HEK293 (cell line): ENCODE data around the gene ATP6V1A.
A peak's percentile ranks its signal among the peaks of the same experiment; 100 is the strongest.

ENCODE experiments used
- CTCF ChIA-PET: fragments of 350-600 bp; formaldehyde crosslinking; extraction: SDS; loops from one replicate; lab custom pipeline; 2021; ENCODE audit warnings: antibody characterized with exemption; lab: Yijun Ruan, JAX
- POLR2A ChIA-PET: fragments of 300-600 bp; formaldehyde crosslinking; extraction: SDS; loops from one replicate; lab custom pipeline; 2020; ENCODE audit warnings: antibody characterized with exemption, inconsistent platforms; lab: Yijun Ruan, JAX
- H3K27ac ChIP-seq: fragments of 200-500 bp; sonication (Bioruptor generic); 2 replicates; pipeline ENCODE4 v1.5.1; 2014; ENCODE audit warnings: low read depth, low read length, control low read depth, inconsistent platforms; ENCODE audit errors: extremely low read depth
- H3K36me3 ChIP-seq, 2 experiments: fragments of 200-500 bp in 1 of 2; sonication (Bioruptor generic) in 1 of 2; 1 replicate in 1 of 2; 2 replicates in 1 of 2; pipeline ENCODE4 v1.5.1; 2014 to 2017; ENCODE audit warnings: inconsistent platforms in 2 of 2, low read length in 2 of 2; ENCODE audit not compliant: control insufficient read depth in 2 of 2, insufficient read depth in 1 of 2
- H3K4me1 ChIP-seq: fragments of 200-500 bp; sonication (Bioruptor generic); 2 replicates; pipeline ENCODE4 v1.5.1; 2014; ENCODE audit warnings: mild to moderate bottlenecking, low read length, inconsistent platforms; ENCODE audit not compliant: control insufficient read depth, insufficient read depth
- H3K4me3 ChIP-seq: 2 replicates; pipeline ENCODE4 v1.5.1; 2011; ENCODE audit warnings: low read depth, mild to moderate bottlenecking, control low read depth, low read length, moderate library complexity
- H3K9me3 ChIP-seq: fragments of 200-500 bp; sonication (Bioruptor generic); 2 replicates; pipeline ENCODE4 v1.5.1; 2014; ENCODE audit warnings: low read depth, low read length, inconsistent platforms; ENCODE audit not compliant: control insufficient read depth, insufficient read depth
- INSM2 ChIP-seq: fragments of 450-650 bp; formaldehyde crosslinking; IDR thresholded peaks from 2 replicates; pipeline ENCODE4 v1.5.1; 2016; ENCODE audit warnings: missing biosample characterization, missing genetic modification characterization
- PRDM1 ChIP-seq: fragments of 450-650 bp; formaldehyde crosslinking; IDR thresholded peaks from 2 replicates; pipeline ENCODE4; 2016; ENCODE audit warnings: missing biosample characterization, missing genetic modification characterization
- SCRT1 ChIP-seq: fragments of 450-650 bp; formaldehyde crosslinking; IDR thresholded peaks from 2 replicates; pipeline ENCODE4 v1.5.1; 2016; ENCODE audit warnings: missing biosample characterization, missing genetic modification characterization, borderline replicate concordance
- SCRT2 ChIP-seq: fragments of 450-650 bp; formaldehyde crosslinking; IDR thresholded peaks from 2 replicates; pipeline ENCODE4 v1.5.1; 2016; ENCODE audit warnings: missing biosample characterization, missing genetic modification characterization
- ZBTB10 ChIP-seq: fragments of 450-650 bp; formaldehyde crosslinking; IDR thresholded peaks from 2 replicates; pipeline ENCODE4 v1.5.1; 2016; ENCODE audit warnings: missing biosample characterization, missing genetic modification characterization
- ZBTB20 ChIP-seq: fragments of 450-650 bp; formaldehyde crosslinking; IDR thresholded peaks from 2 replicates; pipeline ENCODE4 v1.5.1; 2016; ENCODE audit warnings: missing biosample characterization, missing genetic modification characterization
- ZIC2 ChIP-seq: fragments of 450-650 bp; formaldehyde crosslinking; IDR thresholded peaks from 2 replicates; pipeline ENCODE4 v1.5.1; 2016; ENCODE audit warnings: missing biosample characterization, missing genetic modification characterization
- ZNF146 ChIP-seq: fragments of 450-650 bp; formaldehyde crosslinking; IDR thresholded peaks from 2 replicates; pipeline ENCODE4 v1.5.1; 2016; ENCODE audit warnings: missing biosample characterization, missing genetic modification characterization
- ZNF239 ChIP-seq: fragments of 450-650 bp; formaldehyde crosslinking; IDR thresholded peaks from 2 replicates; pipeline ENCODE4 v1.5.1; 2016; ENCODE audit warnings: missing biosample characterization, missing genetic modification characterization
- ZNF274 ChIP-seq, 2 experiments: fragments of 200-500 bp in 1 of 2; fragments of 450-650 bp in 1 of 2; sonication (Bioruptor generic) in 1 of 2; formaldehyde crosslinking in 1 of 2; IDR thresholded peaks; 2 replicates each; pipeline versions ENCODE4 v1.5.1 to v1.6.1; 2014 to 2016; ENCODE audit warnings: borderline replicate concordance in 1 of 2, inconsistent platforms in 1 of 2, low read length in 1 of 2, missing biosample characterization in 1 of 2, missing genetic modification characterization in 1 of 2
- ZNF302 ChIP-seq: fragments of 450-650 bp; formaldehyde crosslinking; IDR thresholded peaks from 2 replicates; pipeline ENCODE4 v1.5.1; 2016; ENCODE audit warnings: missing biosample characterization, missing genetic modification characterization, low read depth
- ZNF311 ChIP-seq: fragments of 450-650 bp; formaldehyde crosslinking; IDR thresholded peaks from 2 replicates; pipeline ENCODE4 v1.5.1; 2017; ENCODE audit warnings: missing biosample characterization, missing genetic modification characterization, borderline replicate concordance
- ZNF335 ChIP-seq: fragments of 450-650 bp; formaldehyde crosslinking; conservative IDR thresholded peaks from 2 replicates; pipeline ENCODE4 v1.5.1; 2016; ENCODE audit warnings: missing biosample characterization, missing genetic modification characterization
- ZNF366 ChIP-seq: fragments of 450-650 bp; formaldehyde crosslinking; conservative IDR thresholded peaks from 2 replicates; pipeline ENCODE4 v1.5.1; 2016; ENCODE audit warnings: missing biosample characterization, missing genetic modification characterization
- ZNF488 ChIP-seq: fragments of 450-650 bp; formaldehyde crosslinking; IDR thresholded peaks from 2 replicates; pipeline ENCODE4 v1.5.1; 2016; ENCODE audit warnings: missing biosample characterization, missing genetic modification characterization
- ZNF600 ChIP-seq: fragments of 450-650 bp; formaldehyde crosslinking; IDR thresholded peaks from 2 replicates; pipeline ENCODE4 v1.5.1; 2016; ENCODE audit warnings: missing biosample characterization, missing genetic modification characterization
- ZNF747 ChIP-seq: fragments of 450-650 bp; formaldehyde crosslinking; IDR thresholded peaks from 2 replicates; pipeline ENCODE4 v1.5.1; 2016; ENCODE audit warnings: missing biosample characterization, missing genetic modification characterization
- ZNF777 ChIP-seq: fragments of 450-650 bp; formaldehyde crosslinking; IDR thresholded peaks from 2 replicates; pipeline ENCODE4 v1.5.1; 2017; ENCODE audit warnings: missing biosample characterization, missing genetic modification characterization, borderline replicate concordance

The ATP6V1A gene

GRCh38 chr3:113697500-113698090, 49.2 kb upstream of the ATP6V1A start:
- TF ChIP-seq SCRT2 (tag by site-specific recombination) (peak; percentile 59), INSM2 (tag by site-specific recombination) (no peak), ZNF146 (tag by site-specific recombination) (no peak), ZBTB20 (tag by site-specific recombination) (no peak), ZNF335 (0 out of 2 replicates have a peak, but pooled peaks have one; percentile 8), ZNF274 (IDR thresholded peaks at IDR 0.05; ENCODE audit: low read length) (no peak), ZNF274 (tag by site-specific recombination; IDR thresholded peaks at IDR 0.05; ENCODE audit: borderline replicate concordance) (no peak), SCRT1 (tag by site-specific recombination) (0 out of 2 replicates have a peak, but pooled peaks have one; percentile 7)
- H3K27ac ChIP-seq: peak overlapping the region; percentile 69
- H3K9me3 ChIP-seq: no peaks in the 10 kb centered on the region
- peaks cover 4% of the 10 kb centered on the region for H3K4me1 ChIP-seq
- CTCF ChIA-PET: interaction anchor here (0.7 kb wide), 1 partner anchor 218 kb away, joined by 4 read pairs; no protein-coding TSS in a partner anchor
- POLR2A ChIA-PET: interaction anchor here (0.6 kb wide), 1 partner anchor 48 kb away, joined by 3 read pairs; no protein-coding TSS in a partner anchor
- no peaks in the 10 kb centered on the region for H3K36me3 ChIP-seq
- H3K4me3 ChIP-seq: peak overlapping the region; percentile 58

- Histone ChIP-seq H3K36me3 (no peaks in the 10 kb centered on the region), H3K4me3 (no peak overlapping the region), H3K9me3 (no peaks in the 10 kb centered on the region), H3K27ac (no peak overlapping the region), H3K4me1 (peaks cover 4% of the 10 kb centered on the region)
- TF ChIP-seq ZNF302 (tag by site-specific recombination) (no peak), ZNF488 (no peak), ZBTB10 (tag by site-specific recombination) (no peak), PRDM1 (tag by site-specific recombination) (peak; percentile 99), ZNF311 (tag by site-specific recombination) (no peak), ZNF777 (tag by site-specific recombination) (no peak), ZNF239 (tag by site-specific recombination) (no peak), ZNF747 (no peak), ZNF600 (tag by site-specific recombination) (no peak), ZIC2 (tag by site-specific recombination) (no peak), ZNF366 (tag by site-specific recombination) (0 out of 2 replicates have a peak, but pooled peaks have one; percentile 34)
- POLR2A ChIA-PET: interaction anchor here (0.6 kb wide), 1 partner anchor 47 kb away, joined by 3 read pairs; no protein-coding TSS in a partner anchor
- CTCF ChIA-PET: interaction anchor here (0.7 kb wide), 1 partner anchor 219 kb away, joined by 4 read pairs; no protein-coding TSS in a partner anchor
These were observed 48.6 kb upstream of the ATP6V1A start for GRCh38 chr3:113698213-113698742.
